COLO668 (cell line): Measurements from ENCODE around the gene CLTA.
"Not testable (repeated sequence)": the region's sequence is repeated elsewhere in the genome, so short reads cannot be mapped to it uniquely, and the experiment has no call there.

ENCODE experiments used
- DNase-seq: peaks from one replicate; lab custom pipeline; 2025; ENCODE audit not compliant: unreplicated experiment; lab: John Stamatoyannopoulos, UW

Gene CLTA

GRCh38 chr9:36158122-36158521 lies 32.6 kb upstream of the CLTA start:
- no peak for DNase-seq

- no peak for DNase-seq
Observed at GRCh38 chr9:36158917-36159316, 31.8 kb upstream of the CLTA start.

- not testable (repeated sequence) for DNase-seq
Observed at GRCh38 chr9:36159509-36159908, 31.2 kb upstream of the CLTA start.

- DNase-seq: not testable (repeated sequence)
Observed at GRCh38 chr9:36160126-36160525, 30.6 kb upstream of the CLTA start.

GRCh38 chr9:36161187-36161586 lies 29.5 kb upstream of the CLTA start:
- no peak for DNase-seq

GRCh38 chr9:36162211-36162738 lies 28.4 kb upstream of the CLTA start:
- no peak for DNase-seq

GRCh38 chr9:36163049-36163785 lies 27.5 kb upstream of the CLTA start:
- DNase-seq: no peak

GRCh38 chr9:36163786-36164170 lies 26.9 kb upstream of the CLTA start:
- DNase-seq: no peak

GRCh38 chr9:36164372-36164771 lies 26.3 kb upstream of the CLTA start:
- DNase-seq: no peak

GRCh38 chr9:36164989-36165388 lies 25.7 kb upstream of the CLTA start:
- DNase-seq: no peak

GRCh38 chr9:36165826-36166167 lies 24.9 kb upstream of the CLTA start:
- DNase-seq: no peak

- peak; percentile 63 for DNase-seq
Observed at GRCh38 chr9:36166168-36166927, 24.4 kb upstream of the CLTA start.

GRCh38 chr9:36169166-36169565 lies 21.6 kb upstream of the CLTA start, which contains the start of gene CCIN:
Gene CCIN (plus strand): TSS chr9:36169388. CDS start chr9:36169503, 115 bp downstream.
- DNase-seq: no peak

- DNase-seq: no peak
Observed at GRCh38 chr9:36169708-36170107, 21.0 kb upstream of the CLTA start.

- DNase-seq: no peak
Observed at GRCh38 chr9:36170531-36170930, 20.2 kb upstream of the CLTA start.

GRCh38 chr9:36173861-36174260 lies 16.9 kb upstream of the CLTA start:
- DNase-seq: no peak

GRCh38 chr9:36174271-36174670 lies 16.4 kb upstream of the CLTA start:
- DNase-seq: no peak

GRCh38 chr9:36174731-36175130 lies 16.0 kb upstream of the CLTA start:
- no peak for DNase-seq

- DNase-seq: not testable (repeated sequence)
Observed at GRCh38 chr9:36175209-36175608, 15.5 kb upstream of the CLTA start.

GRCh38 chr9:36176496-36176895 lies 14.2 kb upstream of the CLTA start:
- not testable (repeated sequence) for DNase-seq

GRCh38 chr9:36177571-36177970 lies 13.2 kb upstream of the CLTA start:
- no peak for DNase-seq

- not testable (repeated sequence) for DNase-seq
Observed at GRCh38 chr9:36180243-36180642, 10.5 kb upstream of the CLTA start.
